Esophagus muscularis mucosa (tissue), 4 donors: ENCODE results near the gene CSMD2.

Experiments
- EP300 ChIP-seq: sonication (generic); formaldehyde crosslinking; IDR thresholded peaks from one replicate; pipeline ENCODE4 v1.6.1; 2017; ENCODE audit warnings: antibody characterized with exemption
- POLR2A ChIP-seq: fragments of 450-650 bp; IDR thresholded peaks from one replicate; pipeline ENCODE4 v1.6.1; 2017; ENCODE audit warnings: antibody characterized with exemption, moderate library complexity, mild to moderate bottlenecking, low read depth
- POLR2AphosphoS5 ChIP-seq, 2 donors: sonication (generic); formaldehyde crosslinking; IDR thresholded peaks; one replicate each; pipeline ENCODE4 v1.6.1; 2017; ENCODE audit warnings: antibody characterized with exemption in 2 of 2
- TF ChIP-seq, protein P1 (sequence below), 3 experiments: fragments of 200-600 bp in 2 of 3; fragments of 450-650 bp in 1 of 3; sonication (generic) in 2 of 3; IDR thresholded peaks; one replicate each; pipeline ENCODE4 v1.5.1; 2017 to 2019; ENCODE audit warnings: antibody characterized with exemption in 3 of 3, mild to moderate bottlenecking in 2 of 3, moderate library complexity in 1 of 3

DNA sequence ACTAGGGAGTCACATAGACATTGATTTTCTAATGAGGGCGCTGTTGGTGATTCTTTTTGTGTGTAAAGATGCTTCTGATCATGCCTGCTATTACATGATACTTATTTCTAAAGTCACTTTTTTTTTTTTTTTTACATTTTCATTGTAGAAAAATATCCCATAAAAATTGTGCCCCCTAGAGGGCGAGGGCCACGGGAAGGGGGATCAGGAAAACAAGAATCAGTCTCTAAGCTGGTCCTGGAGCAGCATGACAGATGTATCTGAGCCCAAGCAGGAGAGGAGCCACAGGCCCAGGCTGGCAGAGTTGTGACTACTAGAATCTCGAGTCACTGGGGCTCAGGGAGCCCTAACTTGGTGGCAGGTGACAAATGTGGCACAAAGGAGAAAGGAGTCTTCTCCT is 664.5 kb downstream of the CSMD2 start:
- no peak for TF ChIP-seq POLR2A
- TF ChIP-seq POLR2AphosphoS5 (IDR thresholded peaks at IDR 0.05), result no peak
- TF ChIP-seq, protein P1, sequence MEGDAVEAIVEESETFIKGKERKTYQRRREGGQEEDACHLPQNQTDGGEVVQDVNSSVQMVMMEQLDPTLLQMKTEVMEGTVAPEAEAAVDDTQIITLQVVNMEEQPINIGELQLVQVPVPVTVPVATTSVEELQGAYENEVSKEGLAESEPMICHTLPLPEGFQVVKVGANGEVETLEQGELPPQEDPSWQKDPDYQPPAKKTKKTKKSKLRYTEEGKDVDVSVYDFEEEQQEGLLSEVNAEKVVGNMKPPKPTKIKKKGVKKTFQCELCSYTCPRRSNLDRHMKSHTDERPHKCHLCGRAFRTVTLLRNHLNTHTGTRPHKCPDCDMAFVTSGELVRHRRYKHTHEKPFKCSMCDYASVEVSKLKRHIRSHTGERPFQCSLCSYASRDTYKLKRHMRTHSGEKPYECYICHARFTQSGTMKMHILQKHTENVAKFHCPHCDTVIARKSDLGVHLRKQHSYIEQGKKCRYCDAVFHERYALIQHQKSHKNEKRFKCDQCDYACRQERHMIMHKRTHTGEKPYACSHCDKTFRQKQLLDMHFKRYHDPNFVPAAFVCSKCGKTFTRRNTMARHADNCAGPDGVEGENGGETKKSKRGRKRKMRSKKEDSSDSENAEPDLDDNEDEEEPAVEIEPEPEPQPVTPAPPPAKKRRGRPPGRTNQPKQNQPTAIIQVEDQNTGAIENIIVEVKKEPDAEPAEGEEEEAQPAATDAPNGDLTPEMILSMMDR (IDR thresholded peaks at IDR 0.05), result no peak
- no peak for TF ChIP-seq EP300
